Measurements from ENCODE around the gene HADHA.

GRCh38 chr2:26184121-26184520 is 60.3 kb downstream of the HADHA start:
- TF ChIP-seq, protein P1, sequence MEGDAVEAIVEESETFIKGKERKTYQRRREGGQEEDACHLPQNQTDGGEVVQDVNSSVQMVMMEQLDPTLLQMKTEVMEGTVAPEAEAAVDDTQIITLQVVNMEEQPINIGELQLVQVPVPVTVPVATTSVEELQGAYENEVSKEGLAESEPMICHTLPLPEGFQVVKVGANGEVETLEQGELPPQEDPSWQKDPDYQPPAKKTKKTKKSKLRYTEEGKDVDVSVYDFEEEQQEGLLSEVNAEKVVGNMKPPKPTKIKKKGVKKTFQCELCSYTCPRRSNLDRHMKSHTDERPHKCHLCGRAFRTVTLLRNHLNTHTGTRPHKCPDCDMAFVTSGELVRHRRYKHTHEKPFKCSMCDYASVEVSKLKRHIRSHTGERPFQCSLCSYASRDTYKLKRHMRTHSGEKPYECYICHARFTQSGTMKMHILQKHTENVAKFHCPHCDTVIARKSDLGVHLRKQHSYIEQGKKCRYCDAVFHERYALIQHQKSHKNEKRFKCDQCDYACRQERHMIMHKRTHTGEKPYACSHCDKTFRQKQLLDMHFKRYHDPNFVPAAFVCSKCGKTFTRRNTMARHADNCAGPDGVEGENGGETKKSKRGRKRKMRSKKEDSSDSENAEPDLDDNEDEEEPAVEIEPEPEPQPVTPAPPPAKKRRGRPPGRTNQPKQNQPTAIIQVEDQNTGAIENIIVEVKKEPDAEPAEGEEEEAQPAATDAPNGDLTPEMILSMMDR (IDR thresholded peaks at IDR 0.05; ENCODE audit: low read length) = no peak
- TF ChIP-seq EZH2 (IDR thresholded peaks at IDR 0.05; ENCODE audit: borderline replicate concordance, low read length) = no peak
